ENCODE results near the gene MRPS31.

DNA sequence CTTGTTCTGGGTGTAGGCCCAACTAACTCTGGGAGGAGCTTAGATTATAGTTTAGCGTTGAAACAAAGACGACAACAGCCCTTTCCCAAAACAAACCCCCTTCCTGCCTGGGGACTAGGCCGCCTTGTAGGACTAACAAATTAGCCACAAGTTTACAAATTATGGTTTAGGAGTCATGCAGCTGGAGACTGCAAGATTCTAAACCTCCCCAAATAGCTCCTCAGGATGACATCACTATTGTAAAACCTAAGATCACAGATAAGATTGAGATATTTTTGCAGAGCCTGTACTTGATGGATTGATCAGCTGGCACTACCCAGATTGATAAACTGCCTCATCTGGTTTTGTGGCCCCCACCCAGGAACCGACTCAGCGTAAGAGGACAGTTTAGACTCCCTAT, 16.1 kb upstream of the MRPS31 start:
- TF ChIP-seq POLR2A (IDR thresholded peaks at IDR 0.05; ENCODE audit: low read depth, low read length) (no peak), POLR2AphosphoS5 (IDR thresholded peaks at IDR 0.05; ENCODE audit: low read depth, low read length) (no peak)
